Skeletal muscle tissue (tissue), 4 donors: ENCODE measurements around the gene ADGRG1. TPM values are rescaled to one million over a fixed set of nuclear protein-coding genes. Genes with fewer than 3 reads are reported as not detected.

Source experiments
- H3K27ac ChIP-seq: one replicate; pipeline ENCODE4 v1.7.0; 2013; ENCODE audit warnings: mild to moderate bottlenecking, low read depth, low read length, inconsistent platforms
- H3K27me3 ChIP-seq, 3 donors: one replicate each; pipeline ENCODE4 v1.7.0; 2013; ENCODE audit warnings: low read length in 3 of 3; ENCODE audit not compliant: control insufficient read depth in 3 of 3, insufficient read depth in 3 of 3
- H3K36me3 ChIP-seq, 3 donors: one replicate each; pipeline ENCODE4 v1.7.0; 2013; ENCODE audit warnings: low read length in 3 of 3; ENCODE audit not compliant: control insufficient read depth in 3 of 3, insufficient read depth in 3 of 3
- H3K4me1 ChIP-seq, 3 donors: one replicate each; pipeline ENCODE4 v1.7.0; 2013; ENCODE audit warnings: low read length in 3 of 3, mild to moderate bottlenecking in 3 of 3; ENCODE audit not compliant: control insufficient read depth in 3 of 3, insufficient read depth in 3 of 3
- H3K4me3 ChIP-seq, 3 donors: one replicate each; pipeline ENCODE4 v1.7.0; 2013; ENCODE audit warnings: low read length in 3 of 3
- H3K9ac ChIP-seq, 3 donors: one replicate each; pipeline ENCODE4 v1.7.0; 2013; ENCODE audit warnings: low read length in 3 of 3, mild to moderate bottlenecking in 3 of 3, moderate library complexity in 2 of 3, low read depth in 1 of 3
- H3K9me3 ChIP-seq, 3 donors: one replicate each; pipeline ENCODE4 v1.7.0; 2013; ENCODE audit warnings: low read length in 3 of 3; ENCODE audit not compliant: control insufficient read depth in 3 of 3
- total RNA-seq: library from RNA; depleted of rRNA; stranded (reverse); fragments of >200 nt; gene quantifications from one replicate; pipeline ENCODE4 v1.2.3, GENCODE V29; 2014
- donor health status: Osteomylitis.

ADGRG1 gene
- total RNA-seq, 1 donor from 2014 or later: 0.52 TPM

GRCh38 chr16:57696240-57696639, 67.8 kb downstream of the ADGRG1 start:
- H3K27ac ChIP-seq: no peak overlapping the region

GRCh38 chr16:57697896-57698537, 69.6 kb downstream of the ADGRG1 start:
- Histone ChIP-seq H3K36me3 (no peaks in the 10 kb centered on the region), H3K9me3 (no peaks in the 10 kb centered on the region), H3K4me3 (no peak overlapping the region), H3K4me1 (no peaks in the 10 kb centered on the region), H3K27ac (no peak overlapping the region), H3K9ac (no peak overlapping the region), H3K27me3 (peaks cover 0 to 3% (median 2%) of the 10 kb centered on the region in 3 donors)

More at GRCh38 chr16:57696240-57696639, 67.8 kb downstream of the ADGRG1 start:
- H3K27me3 ChIP-seq: peaks cover 0 to 10% (median 3%) of the 10 kb centered on the region in 3 donors
- no peaks in the 10 kb centered on the region for H3K9me3 ChIP-seq
- no peak overlapping the region for H3K9ac ChIP-seq
- no peaks in the 10 kb centered on the region for H3K4me1 ChIP-seq
- H3K4me3 ChIP-seq: no peak overlapping the region
- no peaks in the 10 kb centered on the region for H3K36me3 ChIP-seq

GRCh38 chr16:57698812-57699405, 70.5 kb downstream of the ADGRG1 start:
- H3K27me3 ChIP-seq: peaks cover 0 to 3% (median 2%) of the 10 kb centered on the region in 3 donors
- no peak overlapping the region for H3K9ac ChIP-seq
- no peak overlapping the region for H3K27ac ChIP-seq
- no peak overlapping the region for H3K4me3 ChIP-seq
- H3K4me1 ChIP-seq: no peaks in the 10 kb centered on the region
- no peaks in the 10 kb centered on the region for H3K36me3 ChIP-seq
- H3K9me3 ChIP-seq: no peaks in the 10 kb centered on the region

GRCh38 chr16:57699481-57699880, 71.1 kb downstream of the ADGRG1 start:
- no peak overlapping the region for H3K9ac ChIP-seq
- H3K9me3 ChIP-seq: no peaks in the 10 kb centered on the region
- H3K4me3 ChIP-seq: no peak overlapping the region
- no peak overlapping the region for H3K27ac ChIP-seq
- H3K27me3 ChIP-seq: peaks cover 0 to 3% (median 2%) of the 10 kb centered on the region in 3 donors
- H3K4me1 ChIP-seq: no peaks in the 10 kb centered on the region
- H3K36me3 ChIP-seq: no peaks in the 10 kb centered on the region

GRCh38 chr16:57699899-57700298, 71.5 kb downstream of the ADGRG1 start:
- Histone ChIP-seq H3K27me3 (peaks cover 0 to 3% (median 2%) of the 10 kb centered on the region in 3 donors), H3K4me1 (no peaks in the 10 kb centered on the region), H3K27ac (no peak overlapping the region), H3K9me3 (no peaks in the 10 kb centered on the region), H3K36me3 (no peaks in the 10 kb centered on the region), H3K4me3 (no peak overlapping the region), H3K9ac (no peak overlapping the region)

- Histone ChIP-seq H3K27ac (no peak overlapping the region), H3K9ac (no peak overlapping the region), H3K4me3 (no peak overlapping the region), H3K27me3 (peaks cover 0 to 3% (median 2%) of the 10 kb centered on the region in 3 donors), H3K4me1 (no peaks in the 10 kb centered on the region), H3K36me3 (no peaks in the 10 kb centered on the region), H3K9me3 (no peaks in the 10 kb centered on the region)
These were observed 72.5 kb downstream of the ADGRG1 start for GRCh38 chr16:57700781-57701551.

GRCh38 chr16:57701759-57702371, 73.4 kb downstream of the ADGRG1 start:
- H3K27ac ChIP-seq: no peak overlapping the region
- H3K36me3 ChIP-seq: no peaks in the 10 kb centered on the region
- H3K9me3 ChIP-seq: no peaks in the 10 kb centered on the region
- no peak overlapping the region for H3K4me3 ChIP-seq
- no peaks in the 10 kb centered on the region for H3K4me1 ChIP-seq
- H3K9ac ChIP-seq: no peak overlapping the region
- peaks cover 0 to 3% (median 0%) of the 10 kb centered on the region in 3 donors for H3K27me3 ChIP-seq

GRCh38 chr16:57703416-57704010, 75.1 kb downstream of the ADGRG1 start:
- Histone ChIP-seq H3K4me1 (no peaks in the 10 kb centered on the region), H3K36me3 (no peaks in the 10 kb centered on the region), H3K27me3 (peaks cover 0 to 3% (median 0%) of the 10 kb centered on the region in 3 donors), H3K4me3 (no peak overlapping the region), H3K9me3 (no peaks in the 10 kb centered on the region), H3K9ac (no peak overlapping the region), H3K27ac (no peak overlapping the region)

- Histone ChIP-seq H3K36me3 (no peaks in the 10 kb centered on the region), H3K9ac (no peak overlapping the region), H3K4me1 (no peaks in the 10 kb centered on the region)
These were observed 75.8 kb downstream of the ADGRG1 start for GRCh38 chr16:57704011-57704904.

More at GRCh38 chr16:57704011-57704904, 75.8 kb downstream of the ADGRG1 start:
- Histone ChIP-seq H3K9me3 (no peaks in the 10 kb centered on the region), H3K4me3 (no peak overlapping the region), H3K27me3 (peaks cover 0 to 3% (median 0%) of the 10 kb centered on the region in 3 donors), H3K27ac (no peak overlapping the region)
